CD4-positive, alpha-beta memory T cell (primary cell): ENCODE data around the gene PIGN. TPM values are rescaled to one million over a fixed set of nuclear protein-coding genes. Genes with fewer than 3 reads are reported as not detected.

ENCODE experiments used
- CTCF ChIA-PET: fragments of 350-600 bp; sonication (Branson Sonifier 250); formaldehyde crosslinking; loops from one replicate; lab custom pipeline; 2021; ENCODE audit warnings: inconsistent platforms; ENCODE audit not compliant: partially characterized antibody; lab: Charles Lee
- POLR2A ChIA-PET: fragments of 350-600 bp; sonication (Branson Sonifier 250); formaldehyde crosslinking; loops from one replicate; lab custom pipeline; 2021; ENCODE audit not compliant: partially characterized antibody; lab: Charles Lee
- DNase-seq, 5 donors: peaks; one replicate each; pipeline versions ENCODE4 v3.0.0 to v3.0.0-alpha.2; 2020 to 2022; ENCODE audit warnings: mixed read lengths in 1 of 5
- H3K27ac ChIP-seq: one replicate; pipeline ENCODE4 v1.7.0; 2013; ENCODE audit warnings: low read depth, low read length
- H3K27me3 ChIP-seq: 2 replicates; pipeline ENCODE4 v1.7.0; 2013; ENCODE audit warnings: mild to moderate bottlenecking, low read length, moderate library complexity; ENCODE audit not compliant: insufficient read depth
- H3K36me3 ChIP-seq: 2 replicates; pipeline ENCODE4 v1.7.0; 2013; ENCODE audit warnings: mild to moderate bottlenecking, low read length, moderate library complexity; ENCODE audit not compliant: insufficient read depth
- H3K4me1 ChIP-seq: 2 replicates; pipeline ENCODE4 v1.7.0; 2013; ENCODE audit warnings: mild to moderate bottlenecking, low read length, moderate library complexity; ENCODE audit not compliant: insufficient read depth
- H3K4me3 ChIP-seq, 2 donors: one replicate each; pipeline ENCODE4 v1.7.0; 2013; ENCODE audit warnings: low read length in 2 of 2, mild to moderate bottlenecking in 1 of 2
- H3K9me3 ChIP-seq, 2 donors: one replicate each; pipeline ENCODE4 v1.7.0; 2013; ENCODE audit warnings: low read length in 2 of 2, control low read depth in 1 of 2; ENCODE audit not compliant: control insufficient read depth in 1 of 2
- H3K27ac Mint-ChIP-seq, 7 donors: one replicate each; pipeline ENCODE4 v1.8.0; 2020 to 2021; ENCODE audit warnings: mixed read lengths in 7 of 7, mild to moderate bottlenecking in 6 of 7, inconsistent platforms in 3 of 7, moderate library complexity in 3 of 7
- H3K27me3 Mint-ChIP-seq, 2 donors: one replicate each; pipeline ENCODE4 v1.8.0; 2020 to 2021; ENCODE audit warnings: mixed read lengths in 2 of 2
- H3K36me3 Mint-ChIP-seq, 2 donors: one replicate each; pipeline ENCODE4 v1.8.0; 2020 to 2021; ENCODE audit warnings: mixed read lengths in 2 of 2, inconsistent platforms in 1 of 2, mild to moderate bottlenecking in 1 of 2
- H3K4me1 Mint-ChIP-seq, 4 donors: one replicate each; pipeline ENCODE4 v1.8.0; 2020 to 2021; ENCODE audit warnings: mixed read lengths in 4 of 4, mild to moderate bottlenecking in 1 of 4
- H3K4me3 Mint-ChIP-seq, 8 donors: one replicate each; pipeline ENCODE4 v1.8.0; 2020 to 2021; ENCODE audit warnings: mixed read lengths in 8 of 8, mild to moderate bottlenecking in 7 of 8, moderate library complexity in 6 of 8, inconsistent platforms in 3 of 8
- H3K9me3 Mint-ChIP-seq, 8 donors: one replicate each; pipeline ENCODE4 v1.8.0; 2020 to 2021; ENCODE audit warnings: mixed read lengths in 8 of 8, mild to moderate bottlenecking in 5 of 8, inconsistent platforms in 3 of 8, moderate library complexity in 1 of 8
- intact Hi-C: fragments of 100-400 bp; cut with micrococcal nuclease; formaldehyde crosslinking; loops from one replicate; pipeline ENCODE4 v1.15.1; 2023
- polyA plus RNA-seq, 2 donors: library from polyadenylated mRNA; unstranded; fragments of 300-500 nt; fragmentation: Illumina TruSeq; gene quantifications; one replicate each; pipeline ENCODE4 v1.2.3, GENCODE V29; 2021
- total RNA-seq, 2 experiments: library from RNA; stranded (reverse); gene quantifications; one replicate each; pipeline ENCODE4 v1.2.3, GENCODE V29; 2021

Gene PIGN
- total and polyA plus RNA-seq, 4 experiments from 2014 or later: 12.9 to 31.0 (median 21.5) TPM

DNA sequence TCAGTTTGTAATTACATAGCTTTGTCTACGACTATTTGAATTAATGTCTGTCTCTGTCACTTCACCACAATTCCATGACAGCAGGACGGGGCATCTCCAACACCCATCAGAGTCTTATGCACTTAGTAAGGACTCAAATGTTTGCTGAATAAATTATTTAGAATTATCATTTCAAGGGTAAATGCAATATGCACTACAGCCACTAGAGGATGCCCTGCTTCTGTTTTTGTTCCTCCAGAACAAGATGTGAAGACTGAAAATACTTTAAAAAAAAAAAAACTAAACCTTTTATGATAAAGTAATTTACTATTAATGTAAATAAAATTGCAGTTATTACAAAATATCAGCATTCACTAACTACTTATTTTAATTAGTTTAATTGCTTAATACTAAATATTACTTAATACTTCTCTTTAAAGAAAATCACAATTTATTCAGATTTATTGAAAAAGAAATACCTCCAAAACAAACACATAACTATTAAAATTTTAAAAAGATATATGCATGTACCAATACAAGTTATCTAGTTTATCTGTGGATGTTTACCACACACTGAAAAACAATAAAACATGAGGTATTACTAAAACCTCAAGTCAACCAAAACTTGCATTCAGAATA, 3.2 kb downstream of the PIGN start:
- H3K4me3 ChIP-seq: no peak overlapping the region
- DNase-seq: peak; percentile 51 to 62 (median 58)
- no peaks in the 10 kb centered on the region for H3K36me3 ChIP-seq
- no peaks in the 10 kb centered on the region for H3K9me3 Mint-ChIP-seq
- no peak overlapping the region for H3K4me3 Mint-ChIP-seq
- H3K4me1 Mint-ChIP-seq: peaks cover 15 to 40% (median 28%) of the 10 kb centered on the region in 4 donors
- H3K27me3 ChIP-seq: no peaks in the 10 kb centered on the region
- no peaks in the 10 kb centered on the region for H3K27me3 Mint-ChIP-seq
- intact Hi-C loops: loop anchor here (1.0 kb wide), 2 partner anchors 66 to 401 kb away; no protein-coding TSS in a partner anchor
- POLR2A ChIA-PET: interaction anchor here (1.1 kb wide), 1 partner anchor 48 kb away, joined by 3 read pairs; no protein-coding TSS in a partner anchor
- CTCF ChIA-PET: interaction anchor here (0.7 to 9.1 kb wide), 8 partner anchors 9 to 242 kb away, joined by 3 to 191 read pairs (median 4); no protein-coding TSS in a partner anchor
- H3K9me3 ChIP-seq: no peaks in the 10 kb centered on the region
- H3K36me3 Mint-ChIP-seq: peaks cover 11 to 22% of the 10 kb centered on the region in 2 donors
- H3K27ac ChIP-seq: no peak overlapping the region
- H3K4me1 ChIP-seq: peaks cover 25% of the 10 kb centered on the region
- H3K27ac Mint-ChIP-seq: no peak overlapping the region

DNA sequence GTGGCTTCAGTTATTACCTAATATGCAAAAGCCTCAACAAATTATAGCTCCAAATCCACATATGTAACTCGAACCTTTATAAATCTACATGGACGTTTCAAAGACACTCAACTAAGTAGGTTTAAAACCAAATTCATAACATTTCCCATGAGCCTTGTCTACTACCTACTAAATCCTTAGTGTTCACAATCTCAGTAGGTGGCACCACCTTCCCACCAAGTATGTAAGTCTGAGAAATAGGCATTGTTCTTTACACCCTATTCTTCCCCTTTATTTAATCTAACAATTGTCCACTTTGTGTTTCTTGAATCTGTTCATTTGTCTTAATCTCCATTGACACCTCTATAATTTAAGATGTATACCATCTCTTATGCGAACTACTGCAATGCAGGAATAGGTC, 4.6 kb downstream of the PIGN start:
- Histone ChIP-seq H3K27ac (no peak overlapping the region), H3K4me1 (peaks cover 20% of the 10 kb centered on the region), H3K9me3 (no peaks in the 10 kb centered on the region), H3K4me3 (no peak overlapping the region), H3K36me3 (no peaks in the 10 kb centered on the region), H3K27me3 (no peaks in the 10 kb centered on the region)
- H3K9me3 Mint-ChIP-seq: no peaks in the 10 kb centered on the region
- no peak overlapping the region for H3K27ac Mint-ChIP-seq
- H3K27me3 Mint-ChIP-seq: no peaks in the 10 kb centered on the region
- H3K4me3 Mint-ChIP-seq: no peak overlapping the region
- no peak for DNase-seq
- intact Hi-C loops: no loop called here
- peaks cover 8 to 33% (median 25%) of the 10 kb centered on the region in 4 donors for H3K4me1 Mint-ChIP-seq
- ChIA-PET POLR2A (no interaction called here), CTCF (interaction anchor here (0.9 to 9.1 kb wide), 4 partner anchors 18 to 77 kb away, joined by 3 to 191 read pairs (median 6); no protein-coding TSS in a partner anchor)
- H3K36me3 Mint-ChIP-seq: peaks cover 12 to 15% of the 10 kb centered on the region in 2 donors

DNA sequence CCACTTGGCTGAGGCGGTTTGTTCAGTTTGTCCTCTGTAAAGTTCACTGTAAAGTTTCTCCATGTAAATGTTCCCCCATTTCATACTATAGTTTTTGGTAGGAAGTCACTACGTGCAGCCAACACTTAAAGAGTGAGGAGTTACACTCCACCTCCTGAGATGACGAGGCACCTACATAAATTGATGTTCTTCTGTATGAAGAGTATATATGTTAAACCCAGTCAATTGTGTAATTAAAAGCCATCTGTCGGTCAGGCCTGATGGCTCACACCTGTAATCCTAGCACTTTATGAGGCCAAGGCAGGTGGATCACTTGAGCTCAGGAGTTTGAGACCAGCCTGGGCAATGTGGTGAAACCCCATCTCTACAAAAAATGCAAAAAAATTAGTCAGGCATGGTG, 7.6 kb downstream of the PIGN start:
- intact Hi-C loops: no loop called here
- Mint-ChIP-seq H3K4me1 (peaks cover 5 to 13% (median 10%) of the 10 kb centered on the region in 4 donors), H3K27ac (no peak overlapping the region), H3K9me3 (no peaks in the 10 kb centered on the region), H3K27me3 (no peaks in the 10 kb centered on the region), H3K4me3 (no peak overlapping the region), H3K36me3 (peaks cover 3 to 16% of the 10 kb centered on the region in 2 donors)
- Histone ChIP-seq H3K27me3 (no peaks in the 10 kb centered on the region), H3K27ac (no peak overlapping the region), H3K36me3 (no peaks in the 10 kb centered on the region), H3K9me3 (no peaks in the 10 kb centered on the region), H3K4me3 (no peak overlapping the region), H3K4me1 (peaks cover 3% of the 10 kb centered on the region)
- ChIA-PET CTCF (interaction anchor here (1.1 to 9.1 kb wide), 2 partner anchors 69 to 804 kb away, joined by 3 to 191 read pairs; no protein-coding TSS in a partner anchor), POLR2A (no interaction called here)
- no peak for DNase-seq

DNA sequence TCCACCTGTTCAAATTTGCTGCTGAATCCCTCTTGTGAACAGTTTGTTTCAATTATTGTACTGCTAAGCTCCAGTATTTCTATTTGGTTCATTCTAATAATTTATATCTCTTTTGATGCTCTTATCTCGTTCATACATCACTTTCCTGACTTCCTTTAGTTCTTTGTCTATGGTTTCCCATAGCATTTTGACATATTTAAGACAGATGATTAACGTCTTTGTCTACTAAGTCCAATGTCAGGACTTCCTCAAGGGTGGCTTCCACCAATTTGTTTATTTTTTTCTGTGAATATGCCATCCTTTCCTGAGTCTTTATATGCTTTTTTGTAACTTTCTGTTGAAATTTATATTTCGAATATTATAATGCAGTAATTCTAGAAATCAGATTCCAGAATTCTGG, 9.6 kb downstream of the PIGN start:
- ChIA-PET POLR2A (no interaction called here), CTCF (interaction anchor here (1.0 kb wide), 1 partner anchor 70 kb away, joined by 3 read pairs; no protein-coding TSS in a partner anchor)
- Mint-ChIP-seq H3K4me3 (no peak overlapping the region), H3K27ac (peak overlapping the region in 1 of 7 donors; percentile 4), H3K27me3 (no peaks in the 10 kb centered on the region), H3K36me3 (peaks cover 0 to 16% of the 10 kb centered on the region in 2 donors), H3K9me3 (no peaks in the 10 kb centered on the region), H3K4me1 (peaks cover 4 to 9% (median 7%) of the 10 kb centered on the region in 4 donors)
- Histone ChIP-seq H3K27me3 (no peaks in the 10 kb centered on the region), H3K36me3 (no peaks in the 10 kb centered on the region), H3K27ac (no peak overlapping the region), H3K4me1 (no peaks in the 10 kb centered on the region), H3K9me3 (no peaks in the 10 kb centered on the region), H3K4me3 (no peak overlapping the region)
- intact Hi-C loops: no loop called here
- no peak for DNase-seq

DNA sequence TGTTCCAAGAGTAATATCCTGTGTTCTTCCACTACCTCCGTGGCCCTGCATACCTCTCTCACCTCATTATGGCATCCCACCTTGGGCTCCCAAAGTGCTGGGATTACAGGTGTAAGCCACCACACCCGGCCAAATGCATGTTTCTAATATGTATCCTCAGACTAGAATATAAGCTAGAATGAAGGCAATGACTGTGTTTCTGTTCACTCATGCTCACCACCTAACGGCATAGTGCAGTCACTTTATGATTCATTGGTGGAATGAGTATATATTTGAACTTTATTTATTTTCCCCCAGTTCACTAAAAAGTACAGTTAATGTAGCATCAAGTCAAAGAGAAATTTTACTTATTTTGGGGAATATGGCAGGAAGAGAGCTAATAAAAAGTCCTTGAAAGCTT, 11.3 kb downstream of the PIGN start:
- DNase-seq: no peak
- no peaks in the 10 kb centered on the region for H3K9me3 ChIP-seq
- ChIA-PET POLR2A (interaction anchor here (1.4 kb wide), 1 partner anchor 11 kb away, joined by 4 read pairs; the partner anchor contains the start of genes PIGN and RELCH), CTCF (interaction anchor here (1.4 kb wide), 1 partner anchor 74 kb away, joined by 4 read pairs; no protein-coding TSS in a partner anchor)
- no peaks in the 10 kb centered on the region for H3K27me3 Mint-ChIP-seq
- peaks cover 0 to 12% of the 10 kb centered on the region in 2 donors for H3K36me3 Mint-ChIP-seq
- H3K4me3 ChIP-seq: no peak overlapping the region
- intact Hi-C loops: no loop called here
- peaks cover 5 to 9% (median 7%) of the 10 kb centered on the region in 4 donors for H3K4me1 Mint-ChIP-seq
- no peaks in the 10 kb centered on the region for H3K4me1 ChIP-seq
- H3K27me3 ChIP-seq: no peaks in the 10 kb centered on the region
- H3K27ac Mint-ChIP-seq: no peak overlapping the region
- no peaks in the 10 kb centered on the region for H3K9me3 Mint-ChIP-seq
- no peak overlapping the region for H3K4me3 Mint-ChIP-seq
- H3K27ac ChIP-seq: no peak overlapping the region
- H3K36me3 ChIP-seq: no peaks in the 10 kb centered on the region

DNA sequence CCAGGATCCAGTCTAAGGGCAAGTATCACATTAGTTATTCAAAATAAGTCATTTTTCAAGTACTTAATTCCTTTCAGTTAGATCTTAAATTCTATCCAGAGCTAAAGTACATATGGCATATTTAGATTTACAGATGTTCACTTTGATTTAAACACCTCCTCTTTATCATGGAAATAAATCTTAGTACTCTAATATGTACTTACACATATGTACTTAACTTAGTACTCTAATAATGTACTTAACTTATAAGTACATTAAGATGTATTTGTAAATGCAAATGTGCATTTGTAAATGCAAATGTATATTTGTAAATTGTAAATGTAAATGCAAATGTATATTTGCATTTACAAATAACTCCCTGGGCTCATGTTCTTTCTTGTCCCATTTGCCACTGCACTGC, 14.6 kb downstream of the PIGN start:
- Mint-ChIP-seq H3K9me3 (no peaks in the 10 kb centered on the region), H3K4me1 (peaks cover 1 to 9% (median 4%) of the 10 kb centered on the region in 4 donors), H3K4me3 (no peak overlapping the region), H3K36me3 (peaks cover 2 to 8% of the 10 kb centered on the region in 2 donors), H3K27me3 (no peaks in the 10 kb centered on the region), H3K27ac (no peak overlapping the region)
- no peak for DNase-seq
- ChIA-PET POLR2A (no interaction called here), CTCF (no interaction called here)
- intact Hi-C loops: no loop called here
- no peak overlapping the region for H3K27ac ChIP-seq
- H3K36me3 ChIP-seq: no peaks in the 10 kb centered on the region
- H3K9me3 ChIP-seq: no peaks in the 10 kb centered on the region
- no peaks in the 10 kb centered on the region for H3K4me1 ChIP-seq
- H3K4me3 ChIP-seq: no peak overlapping the region
- H3K27me3 ChIP-seq: no peaks in the 10 kb centered on the region

DNA sequence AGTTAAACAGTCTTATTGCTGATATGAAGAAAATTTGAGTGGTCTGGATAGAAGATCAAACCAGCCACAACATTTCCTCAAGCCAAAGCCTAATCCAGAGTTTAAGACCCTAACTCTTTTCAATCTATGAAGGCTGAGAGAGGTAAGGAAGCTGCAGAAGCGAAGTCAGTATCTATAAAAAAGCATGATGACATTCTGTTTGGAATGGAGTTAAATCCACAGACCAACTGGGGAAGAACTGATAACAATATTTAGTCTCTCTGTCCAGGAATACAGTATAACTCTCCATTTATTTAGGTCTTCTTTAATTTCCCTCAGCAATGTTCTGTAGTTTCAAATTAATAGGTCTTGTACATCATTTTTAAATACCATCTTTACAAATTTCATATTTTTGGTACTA, 16.0 kb downstream of the PIGN start:
- CTCF ChIA-PET: no interaction called here

More for the DNA sequence above, 16.0 kb downstream of the PIGN start:
- POLR2A ChIA-PET: no interaction called here
- H3K36me3 Mint-ChIP-seq: peaks cover 7 to 21% of the 10 kb centered on the region in 2 donors
- H3K27me3 Mint-ChIP-seq: no peaks in the 10 kb centered on the region
- peaks cover 0 to 7% (median 4%) of the 10 kb centered on the region in 4 donors for H3K4me1 Mint-ChIP-seq
- peaks cover 0 to 2% (median 0%) of the 10 kb centered on the region in 8 donors for H3K9me3 Mint-ChIP-seq
- H3K27ac Mint-ChIP-seq: no peak overlapping the region
- Histone ChIP-seq H3K36me3 (no peaks in the 10 kb centered on the region), H3K27ac (no peak overlapping the region), H3K9me3 (no peaks in the 10 kb centered on the region), H3K4me3 (no peak overlapping the region), H3K4me1 (no peaks in the 10 kb centered on the region), H3K27me3 (no peaks in the 10 kb centered on the region)
- H3K4me3 Mint-ChIP-seq: no peak overlapping the region
- intact Hi-C loops: no loop called here
- DNase-seq: no peak
